NOMO-1 treated with dmso at 0.1 percent for 144 hours (cell line): ENCODE data around the gene AGBL3.

Experiments
- DNase-seq: peaks from one replicate; lab custom pipeline; 2025; ENCODE audit not compliant: unreplicated experiment; lab: John Stamatoyannopoulos, UW

The AGBL3 gene

GRCh38 chr7:135143885-135144668 is 157.8 kb downstream of the AGBL3 start:
- no peak for DNase-seq

- no peak for DNase-seq
Measured at GRCh38 chr7:135147341-135147898, 161.1 kb downstream of the AGBL3 start.

- no peak for DNase-seq
Measured at GRCh38 chr7:135147899-135148721, 161.8 kb downstream of the AGBL3 start, which contains the start of gene TMEM140. TSS of gene TMEM140 (plus strand) at chr7:135148072. CDS start at chr7:135164442, 16,370 bp downstream.

- no peak for DNase-seq
Measured at GRCh38 chr7:135150072-135150782, 163.9 kb downstream of the AGBL3 start.

GRCh38 chr7:135151132-135151531 is 164.8 kb downstream of the AGBL3 start:
- DNase-seq: no peak

- DNase-seq: no peak
Measured at GRCh38 chr7:135151533-135151932, 165.2 kb downstream of the AGBL3 start.

GRCh38 chr7:135152442-135152841 is 166.1 kb downstream of the AGBL3 start:
- no peak for DNase-seq

- DNase-seq: no peak
Measured at GRCh38 chr7:135154734-135155133, 168.4 kb downstream of the AGBL3 start.

- DNase-seq: no peak
Measured at GRCh38 chr7:135156290-135156689, 170.0 kb downstream of the AGBL3 start.

GRCh38 chr7:135158141-135158655 is 171.9 kb downstream of the AGBL3 start:
- DNase-seq: no peak

GRCh38 chr7:135158874-135159273 is 172.6 kb downstream of the AGBL3 start:
- no peak for DNase-seq

GRCh38 chr7:135159359-135160085 is 173.2 kb downstream of the AGBL3 start:
- no peak for DNase-seq

GRCh38 chr7:135160098-135160857 is 174.0 kb downstream of the AGBL3 start:
- no peak for DNase-seq

- peak; percentile 50 for DNase-seq
Measured at GRCh38 chr7:135160858-135161653, 174.7 kb downstream of the AGBL3 start.

- DNase-seq: no peak
Measured at GRCh38 chr7:135161669-135162068, 175.4 kb downstream of the AGBL3 start.

- DNase-seq: no peak
Measured at GRCh38 chr7:135162382-135163001, 176.2 kb downstream of the AGBL3 start.

- DNase-seq: no peak
Measured at GRCh38 chr7:135164357-135165061, 178.2 kb downstream of the AGBL3 start.

- DNase-seq: no peak
Measured at GRCh38 chr7:135165862-135166261, 179.6 kb downstream of the AGBL3 start.
